GM19395 (cell line): ENCODE data around the gene ATOSA.

Experiments used
- ATAC-seq: cut with Tn5 transposase; IDR thresholded peaks from one replicate; pipeline ENCODE4 v1.9.1; 2021; ENCODE audit warnings: mild to moderate bottlenecking, moderate library complexity; ENCODE audit not compliant: unreplicated experiment

The ATOSA gene

GRCh38 chr15:52682781-52683180 lies 3.6 kb upstream of the ATOSA start:
- no peak for ATAC-seq

DNA sequence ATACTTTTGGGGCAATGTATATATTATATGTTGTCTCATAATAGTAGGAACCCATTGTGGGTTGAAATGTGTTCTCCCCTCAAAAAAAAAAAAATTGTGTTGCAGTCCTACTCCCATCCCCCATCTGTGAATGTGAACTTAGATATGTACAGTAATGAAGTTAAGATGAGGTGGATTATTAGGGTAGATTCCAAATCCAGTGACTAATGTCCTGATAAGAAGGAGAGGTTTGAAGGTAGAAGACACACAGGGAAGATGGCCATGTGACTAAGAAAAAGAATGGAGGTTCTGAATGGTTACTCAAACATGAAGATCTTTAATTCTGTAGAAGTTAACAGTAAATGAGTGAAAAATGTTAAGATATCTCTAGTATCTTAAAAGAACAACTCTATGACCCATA lies 3.0 kb upstream of the ATOSA start:
- no peak for ATAC-seq

GRCh38 chr15:52681441-52681840 lies 2.3 kb upstream of the ATOSA start:
- no peak for ATAC-seq

DNA sequence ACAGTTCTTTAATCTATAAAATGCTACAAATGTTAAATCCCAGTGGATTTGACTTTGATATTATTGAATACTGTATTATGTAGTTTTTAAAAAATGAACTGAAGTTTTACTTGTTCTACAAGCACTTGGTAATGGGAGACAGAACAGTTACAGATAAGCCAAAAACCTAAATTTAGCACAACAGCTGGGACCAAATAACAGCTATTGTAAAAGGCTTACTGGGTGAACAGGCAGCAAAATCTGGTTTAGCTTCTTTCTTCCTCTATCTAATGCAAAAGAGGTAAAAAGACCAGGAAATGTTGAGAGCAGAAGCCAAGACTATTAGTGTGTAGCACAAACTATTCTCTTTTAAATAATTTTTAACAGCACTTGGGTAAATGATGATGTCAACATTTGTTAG lies 1.6 kb upstream of the ATOSA start:
- ATAC-seq, result no peak

DNA sequence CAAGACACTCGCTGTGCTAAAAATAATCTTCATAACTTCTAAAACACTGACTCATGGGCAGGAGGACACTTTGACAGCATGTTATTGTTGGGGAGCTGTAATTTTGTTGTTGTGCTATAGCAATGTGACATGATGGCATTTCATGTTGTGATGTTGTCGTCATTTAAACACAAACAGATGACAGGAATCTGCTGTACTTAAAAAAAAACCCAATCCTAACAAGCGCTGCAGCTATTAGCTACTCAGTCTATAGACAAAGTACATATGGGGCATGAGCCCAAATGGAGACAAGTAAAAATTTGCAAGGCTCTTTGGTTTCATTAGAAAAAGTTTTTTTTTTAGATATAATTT lies 828 bp upstream of the ATOSA start:
- ATAC-seq, result no peak

- ATAC-seq, result peak; percentile 22
These were observed 538 bp downstream of the ATOSA start for GRCh38 chr15:52678468-52679231.

DNA sequence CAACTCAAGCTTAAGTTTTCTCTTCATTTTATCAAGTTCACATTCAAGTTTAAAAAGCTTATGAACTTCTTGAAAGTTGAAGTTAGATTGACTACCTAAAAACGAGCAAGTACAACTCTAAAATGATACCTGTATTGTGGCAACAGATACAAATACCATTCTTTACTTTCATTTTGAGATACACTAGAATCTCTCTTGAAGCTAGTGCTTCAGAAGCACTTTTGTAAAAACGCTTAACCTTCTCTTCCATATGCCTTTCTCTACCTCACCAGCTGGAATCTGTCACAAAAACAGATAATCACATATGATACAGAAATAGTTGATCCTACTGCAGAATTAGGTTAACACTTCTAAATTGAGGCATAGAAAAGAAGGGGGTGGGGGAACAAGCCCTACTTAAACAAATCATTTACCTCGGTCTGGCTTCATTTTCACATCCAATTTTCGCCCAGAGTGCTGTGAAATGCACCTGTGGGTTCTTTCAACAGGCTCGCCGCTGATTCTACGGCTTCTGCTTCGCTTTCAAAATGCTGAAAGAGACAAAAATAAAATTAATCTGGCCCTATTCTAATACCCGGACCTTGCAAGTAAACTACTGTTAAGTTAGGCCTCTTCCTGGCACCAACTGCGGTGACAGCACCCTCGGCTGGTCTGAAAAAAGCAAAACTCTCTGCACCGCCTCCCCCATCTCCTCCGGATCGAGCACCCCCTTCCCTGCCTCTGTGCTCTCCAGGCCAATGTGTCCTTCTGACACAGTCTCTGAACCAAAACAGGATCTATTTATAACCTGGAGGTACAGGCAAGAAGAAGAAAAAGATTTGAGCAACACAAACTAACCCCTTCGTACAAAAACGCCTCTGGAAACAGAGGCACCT lies 1.4 kb downstream of the ATOSA start:
- peak; percentile 43 for ATAC-seq

DNA sequence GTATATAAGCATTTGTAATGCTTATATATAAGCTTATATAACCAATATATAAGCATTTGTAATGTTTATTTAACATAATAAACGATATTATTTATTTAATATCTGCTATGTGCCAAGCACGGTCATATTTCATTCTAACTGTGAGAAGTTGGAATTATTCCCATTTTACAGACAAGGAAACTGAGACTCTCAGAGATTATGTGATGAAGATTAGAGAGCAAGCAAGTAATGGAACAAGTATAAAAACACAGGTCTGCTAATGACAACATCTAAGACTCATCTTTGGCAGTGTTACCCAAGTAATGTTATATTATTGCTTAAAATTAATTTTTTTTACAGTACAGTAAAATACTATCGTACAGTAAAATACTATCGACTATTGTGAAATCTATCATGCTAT lies 4.4 kb downstream of the ATOSA start:
- ATAC-seq, result no peak

DNA sequence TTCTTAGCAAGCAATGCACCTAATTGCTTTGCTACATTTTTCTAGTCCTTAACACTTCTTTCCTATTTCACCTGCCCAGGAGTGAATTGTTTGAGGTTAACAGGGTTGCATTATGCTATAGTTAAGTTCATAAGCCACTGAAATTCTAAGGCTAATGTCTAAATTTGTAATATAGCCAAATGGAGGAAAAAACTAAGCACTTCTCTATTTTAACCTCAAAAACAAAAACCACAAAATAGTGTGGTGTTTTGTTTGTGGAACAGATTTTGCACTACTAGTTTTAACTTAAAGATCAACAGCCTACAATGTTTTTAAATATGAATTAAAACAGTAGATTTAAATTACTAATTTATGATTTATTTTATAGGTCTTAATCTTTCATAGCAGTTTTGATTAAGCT lies 5.5 kb downstream of the ATOSA start:
- no peak for ATAC-seq

GRCh38 chr15:52673312-52673711 lies 5.9 kb downstream of the ATOSA start:
- ATAC-seq, result no peak

DNA sequence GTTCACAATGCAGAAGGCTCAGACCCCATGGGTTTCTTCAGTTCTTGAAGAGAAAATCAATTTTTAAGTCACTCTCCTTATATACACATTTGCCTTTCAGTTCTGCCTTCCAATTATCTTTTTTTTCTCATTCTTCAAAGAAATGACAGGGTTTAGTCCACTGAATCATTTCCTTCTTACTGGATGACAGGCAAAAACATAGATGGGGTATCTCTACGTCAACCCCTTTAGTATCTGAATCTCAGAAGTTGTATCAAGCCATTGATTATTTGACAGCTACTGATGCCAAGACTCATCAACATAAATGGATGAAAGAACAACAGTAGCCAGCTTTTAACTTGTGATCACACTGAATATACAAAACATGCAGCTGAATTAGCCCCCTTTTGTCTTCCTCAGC lies 6.5 kb downstream of the ATOSA start:
- ATAC-seq, result no peak

GRCh38 chr15:52670087-52670486 lies 9.1 kb downstream of the ATOSA start:
- ATAC-seq, result no peak

- ATAC-seq, result no peak
These were observed 11.1 kb downstream of the ATOSA start for GRCh38 chr15:52668133-52668532.

DNA sequence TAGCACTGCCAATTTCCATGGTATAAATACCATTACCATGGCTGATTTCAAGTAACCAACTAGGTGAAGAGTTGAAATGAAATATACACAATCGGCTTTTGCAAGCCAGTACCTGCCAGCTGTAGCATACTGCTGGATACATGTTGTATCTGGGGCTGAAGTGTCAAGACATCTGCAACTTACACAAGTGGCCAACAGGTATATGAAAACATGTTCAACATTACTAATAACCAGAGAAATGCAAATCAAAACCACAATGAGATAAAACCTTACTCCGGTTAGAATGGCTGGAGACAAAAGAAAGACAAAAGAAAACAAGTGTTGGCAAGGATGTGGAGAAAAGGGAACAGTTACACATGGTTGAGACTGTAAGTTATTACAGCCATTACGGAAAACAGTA lies 11.6 kb downstream of the ATOSA start:
- peak; percentile 94 for ATAC-seq

DNA sequence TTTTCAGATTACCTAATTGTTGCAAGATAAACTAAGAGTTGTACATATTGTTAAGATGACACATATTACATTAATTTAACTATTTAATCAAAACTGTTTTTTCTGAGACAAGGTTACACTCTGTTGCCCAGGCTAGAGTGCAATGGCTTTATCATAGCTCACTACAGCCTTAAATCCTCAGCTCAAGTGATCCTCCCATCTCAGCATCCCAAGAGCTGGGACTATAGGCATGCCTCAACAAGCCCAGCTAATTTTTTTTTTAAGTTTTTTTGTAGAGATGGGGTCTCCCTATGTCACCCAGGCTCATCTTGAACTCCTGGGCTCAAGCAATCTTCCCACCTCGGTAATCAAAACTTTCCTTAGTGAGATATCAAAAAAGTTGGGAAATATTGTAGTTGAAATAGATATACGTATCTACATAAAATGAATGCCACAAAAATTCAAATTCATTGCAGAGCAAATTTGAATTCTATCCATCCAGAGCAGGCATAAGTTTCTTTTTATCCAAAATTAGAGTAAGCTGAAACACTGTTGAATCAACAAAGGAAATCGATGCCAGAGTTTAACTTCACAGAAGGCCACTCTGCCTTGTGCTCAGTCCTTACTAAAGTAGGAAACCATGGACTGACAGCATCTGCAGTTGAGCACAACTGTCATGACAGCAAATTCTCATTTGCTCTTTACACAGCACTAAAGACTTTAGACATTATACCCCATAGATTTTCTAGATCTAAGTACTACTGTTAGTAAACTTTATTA lies 15.5 kb downstream of the ATOSA start:
- ATAC-seq, result no peak

- ATAC-seq, result no peak
These were observed 17.3 kb downstream of the ATOSA start for GRCh38 chr15:52661909-52662308.

- ATAC-seq, result no peak
These were observed 19.0 kb downstream of the ATOSA start for GRCh38 chr15:52660192-52660591.

DNA sequence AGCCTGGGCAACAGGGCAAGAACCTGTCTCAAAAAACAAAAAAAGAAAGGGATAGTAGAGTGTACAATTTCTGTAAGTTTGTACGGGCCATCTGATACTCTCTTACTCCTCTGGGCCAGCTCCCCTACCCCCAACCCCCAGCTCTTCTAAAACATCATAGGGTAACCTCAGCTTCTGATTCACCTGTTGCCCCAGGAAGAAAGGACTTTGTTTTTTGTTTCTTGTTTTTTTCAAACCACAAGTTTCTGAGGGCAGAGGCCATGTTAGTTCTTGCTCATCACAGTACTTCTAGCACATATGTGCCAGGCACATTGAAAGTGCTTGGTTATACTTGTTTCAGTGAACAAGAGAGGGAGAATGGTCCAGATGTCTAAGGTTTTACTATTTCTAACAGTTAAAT lies 20.2 kb downstream of the ATOSA start:
- peak; percentile 93 for ATAC-seq

- ATAC-seq, result no peak
These were observed 21.9 kb downstream of the ATOSA start for GRCh38 chr15:52657338-52657737.

GRCh38 chr15:52656412-52656811 lies 22.8 kb downstream of the ATOSA start:
- ATAC-seq, result no peak

- no peak for ATAC-seq
These were observed 25.7 kb downstream of the ATOSA start for GRCh38 chr15:52653431-52653964.
